Stomach (tissue), 4 donors: Measurements from ENCODE around the gene SYNJ2.

Experiments
- POLR2A ChIP-seq, 4 donors: fragments of 450-650 bp; IDR thresholded peaks; one replicate each; pipeline ENCODE4 v1.6.1; 2016; ENCODE audit warnings: antibody characterized with exemption in 4 of 4, control low read depth in 2 of 4, mild to moderate bottlenecking in 1 of 4, moderate library complexity in 1 of 4
- TF ChIP-seq, protein P1 (sequence below), 7 experiments: fragments of 450-650 bp in 4 of 7; fragments of 200-600 bp in 3 of 7; sonication (generic) in 3 of 7; IDR thresholded peaks; one replicate each; pipeline ENCODE4 v1.5.1; 2016 to 2019; ENCODE audit warnings: antibody characterized with exemption in 7 of 7, control low read depth in 2 of 7, mild to moderate bottlenecking in 1 of 7

DNA sequence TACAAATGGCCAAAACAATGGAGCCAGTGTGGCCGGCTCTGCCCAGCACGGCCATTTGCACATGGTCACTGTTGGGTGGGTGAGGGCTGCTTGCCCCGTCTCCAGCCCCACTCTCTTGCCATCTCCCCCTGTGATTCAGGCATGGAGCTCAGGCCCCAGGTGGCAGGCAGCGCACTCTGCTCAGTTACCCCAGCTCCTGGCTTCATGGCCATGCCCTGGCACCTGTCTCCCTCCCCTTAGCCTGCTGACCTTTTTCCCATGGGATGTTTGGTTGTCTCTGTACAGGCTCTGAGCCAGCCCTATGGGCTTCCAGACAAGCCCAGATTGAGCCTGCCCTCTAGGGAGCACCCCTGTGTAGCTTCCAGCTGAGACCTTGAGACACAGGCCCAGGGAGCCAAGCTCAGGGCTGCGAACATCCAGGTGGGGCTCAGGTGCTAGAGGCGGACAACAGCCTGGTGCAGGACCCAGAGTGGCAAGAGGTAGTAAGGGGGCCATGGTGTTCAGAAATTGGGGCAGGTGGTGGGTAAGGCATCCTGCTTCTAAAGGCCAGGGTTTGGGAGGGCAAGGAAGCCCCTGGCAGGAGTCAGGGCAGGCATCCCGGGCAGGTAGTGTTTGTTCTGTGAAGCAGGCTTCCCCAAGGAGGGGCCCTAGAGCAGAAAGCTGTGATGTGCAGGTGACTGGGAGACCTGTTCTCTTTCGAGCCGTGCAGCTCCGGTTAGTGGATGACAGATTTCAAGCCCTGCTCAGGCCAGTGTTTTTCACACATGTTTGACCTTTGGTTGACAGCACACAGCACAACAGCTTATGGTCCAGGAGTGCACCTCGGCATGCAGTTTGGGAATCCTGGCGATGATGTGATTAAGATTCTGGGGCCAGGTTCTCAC is 17.7 kb downstream of the SYNJ2 start:
- TF ChIP-seq POLR2A (IDR thresholded peaks at IDR 0.05) = no peak
- TF ChIP-seq, protein P1, sequence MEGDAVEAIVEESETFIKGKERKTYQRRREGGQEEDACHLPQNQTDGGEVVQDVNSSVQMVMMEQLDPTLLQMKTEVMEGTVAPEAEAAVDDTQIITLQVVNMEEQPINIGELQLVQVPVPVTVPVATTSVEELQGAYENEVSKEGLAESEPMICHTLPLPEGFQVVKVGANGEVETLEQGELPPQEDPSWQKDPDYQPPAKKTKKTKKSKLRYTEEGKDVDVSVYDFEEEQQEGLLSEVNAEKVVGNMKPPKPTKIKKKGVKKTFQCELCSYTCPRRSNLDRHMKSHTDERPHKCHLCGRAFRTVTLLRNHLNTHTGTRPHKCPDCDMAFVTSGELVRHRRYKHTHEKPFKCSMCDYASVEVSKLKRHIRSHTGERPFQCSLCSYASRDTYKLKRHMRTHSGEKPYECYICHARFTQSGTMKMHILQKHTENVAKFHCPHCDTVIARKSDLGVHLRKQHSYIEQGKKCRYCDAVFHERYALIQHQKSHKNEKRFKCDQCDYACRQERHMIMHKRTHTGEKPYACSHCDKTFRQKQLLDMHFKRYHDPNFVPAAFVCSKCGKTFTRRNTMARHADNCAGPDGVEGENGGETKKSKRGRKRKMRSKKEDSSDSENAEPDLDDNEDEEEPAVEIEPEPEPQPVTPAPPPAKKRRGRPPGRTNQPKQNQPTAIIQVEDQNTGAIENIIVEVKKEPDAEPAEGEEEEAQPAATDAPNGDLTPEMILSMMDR (IDR thresholded peaks at IDR 0.05) = no peak
